ENCODE results near the gene RAD51B.

RAD51B gene

DNA sequence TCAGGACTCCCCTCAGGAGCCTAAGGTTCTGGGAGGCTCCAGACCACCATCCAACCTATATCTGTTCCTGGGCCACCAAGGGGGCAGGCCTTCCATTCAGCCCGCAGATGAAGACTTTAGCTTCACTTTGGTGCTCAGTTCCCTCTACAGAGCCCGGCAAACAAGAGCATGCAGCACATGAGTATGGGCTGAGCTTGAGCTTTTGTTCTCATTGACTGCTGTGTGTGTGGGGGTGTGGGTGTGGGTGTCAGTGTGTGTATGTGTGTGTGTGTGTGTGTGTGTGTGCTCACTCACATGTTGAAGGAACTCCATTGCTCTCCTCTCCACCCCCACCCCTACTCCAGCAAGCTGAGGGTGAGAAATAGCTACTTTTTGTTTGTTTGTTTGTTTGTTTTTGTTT is 754.1 kb downstream of the RAD51B start:
- no peak for FAIRE-seq

DNA sequence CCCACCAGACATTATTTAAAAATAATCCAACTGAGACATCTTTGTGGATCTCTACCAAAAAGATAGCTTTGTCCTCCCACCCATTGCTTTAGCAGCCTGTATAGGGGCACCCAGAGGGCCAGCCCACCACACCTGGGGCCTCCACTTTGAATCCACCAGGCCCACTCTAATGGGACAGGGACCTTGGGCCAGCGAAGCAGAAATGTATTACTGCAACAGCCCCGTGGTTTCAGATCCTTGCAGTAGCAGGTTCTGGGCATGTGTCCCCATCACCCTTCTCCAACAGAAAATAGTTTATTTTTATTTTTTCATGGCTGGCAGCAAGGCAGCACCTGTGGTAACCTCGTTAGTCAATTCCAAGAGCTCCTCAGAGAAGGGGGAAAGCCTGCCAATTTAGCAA is 754.9 kb downstream of the RAD51B start:
- DNase-seq (ENCODE audit: extremely low spot score, insufficient read length, low read depth) (no peak), FAIRE-seq (no peak)

More for the DNA sequence above, 754.1 kb downstream of the RAD51B start:
- DNase-seq (ENCODE audit: extremely low spot score, insufficient read length, low read depth) = no peak

DNA sequence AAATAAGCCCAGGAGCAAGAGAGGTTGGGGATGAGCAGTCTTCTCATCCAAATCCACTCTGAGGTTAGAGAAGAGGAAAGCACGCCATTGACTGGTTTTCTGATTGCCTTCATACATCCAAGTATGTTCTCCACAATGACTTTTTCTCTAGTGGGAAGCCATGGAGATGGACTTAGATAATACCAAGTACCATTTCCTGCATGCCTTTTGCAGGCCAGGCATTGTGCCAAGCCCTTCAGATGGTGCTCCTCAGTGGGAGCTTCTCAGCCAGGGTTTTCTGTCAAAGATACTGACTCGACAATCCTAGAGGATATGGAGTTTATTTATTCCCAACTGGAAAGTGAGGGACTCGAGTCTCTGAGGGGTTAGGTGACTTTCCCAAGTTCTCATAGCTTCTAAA is 755.3 kb downstream of the RAD51B start:
- FAIRE-seq = no peak
- DNase-seq (ENCODE audit: extremely low spot score, insufficient read length, low read depth) = no peak

DNA sequence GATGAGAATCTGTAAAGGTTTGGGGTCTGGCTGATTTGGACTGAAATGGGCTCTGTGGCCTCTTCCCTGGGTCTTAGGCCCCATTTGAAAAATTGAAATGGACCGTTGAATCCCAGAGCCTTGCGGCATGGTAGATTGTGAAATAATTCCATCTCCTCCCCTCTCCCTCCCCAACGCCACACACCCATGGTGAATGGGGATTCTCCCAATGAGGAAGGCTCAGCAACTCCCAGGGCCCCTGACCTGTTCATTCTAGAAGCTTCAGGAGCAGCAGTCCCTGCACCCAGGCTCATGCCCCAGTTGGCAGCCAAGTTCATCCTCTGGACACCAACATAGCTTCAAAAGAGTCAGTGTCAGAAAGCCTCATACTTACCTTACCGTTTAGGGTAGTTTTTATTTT is 755.8 kb downstream of the RAD51B start:
- no peak for DNase-seq (ENCODE audit: extremely low spot score, insufficient read length, low read depth)
- no peak for FAIRE-seq

DNA sequence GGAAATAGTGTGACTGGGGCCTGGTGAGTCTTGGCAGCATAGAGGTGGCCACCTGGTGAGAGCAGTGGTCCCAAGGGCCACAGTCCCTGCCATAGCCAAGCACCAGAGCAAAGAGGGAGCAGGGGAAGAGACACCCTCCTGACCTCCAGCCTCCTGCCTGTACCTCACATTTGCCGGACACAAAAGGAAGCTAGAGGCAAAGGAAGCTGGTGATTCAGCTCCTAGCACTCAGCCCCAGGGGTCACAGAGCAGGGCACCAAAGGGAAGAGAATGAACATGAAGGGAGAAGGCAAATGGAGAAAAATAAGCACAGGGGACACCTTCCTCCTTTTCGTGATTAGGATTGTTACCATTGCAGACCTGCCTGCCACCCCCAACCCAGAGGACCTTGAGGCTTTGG is 756.5 kb downstream of the RAD51B start:
- no peak for FAIRE-seq

DNA sequence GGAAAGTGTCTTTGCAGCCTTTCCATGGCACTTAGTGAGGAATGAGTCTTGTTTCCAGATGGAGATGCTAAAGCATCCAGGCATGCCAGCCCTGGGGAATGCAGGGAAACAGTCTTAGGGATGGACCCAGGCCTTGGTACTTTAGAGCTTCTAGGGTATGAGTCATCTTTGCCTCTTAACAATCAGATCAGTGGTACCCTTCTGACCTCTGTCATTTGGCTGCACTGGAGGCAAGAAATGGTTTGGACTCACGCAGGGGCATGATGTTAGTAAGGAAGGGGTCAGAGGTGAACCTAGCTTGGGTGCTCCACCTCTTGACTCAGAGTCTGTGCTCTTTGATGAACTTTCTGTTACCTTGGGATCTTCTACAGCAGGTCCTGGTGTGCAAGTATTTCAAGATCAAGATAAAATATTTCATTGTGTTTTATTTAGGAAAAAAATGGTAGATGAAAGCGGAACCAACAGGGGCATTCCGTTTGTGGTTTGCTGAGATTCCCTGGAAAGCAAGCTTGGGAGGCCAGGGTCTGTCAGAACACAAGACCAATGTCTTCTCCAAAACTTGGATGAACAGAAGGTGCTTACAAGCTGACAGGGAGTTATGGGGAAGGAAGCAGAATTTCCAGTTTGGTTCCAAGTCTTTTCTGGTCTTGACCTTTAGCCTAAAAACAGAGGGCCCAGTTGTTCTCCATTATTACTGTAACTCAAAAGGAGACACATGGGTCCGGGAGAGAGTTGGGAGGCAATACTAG is 757.1 kb downstream of the RAD51B start:
- no peak for DNase-seq (ENCODE audit: extremely low spot score, insufficient read length, low read depth)
- FAIRE-seq = no peak

More for the DNA sequence above, 756.5 kb downstream of the RAD51B start:
- DNase-seq (ENCODE audit: extremely low spot score, insufficient read length, low read depth) = no peak

DNA sequence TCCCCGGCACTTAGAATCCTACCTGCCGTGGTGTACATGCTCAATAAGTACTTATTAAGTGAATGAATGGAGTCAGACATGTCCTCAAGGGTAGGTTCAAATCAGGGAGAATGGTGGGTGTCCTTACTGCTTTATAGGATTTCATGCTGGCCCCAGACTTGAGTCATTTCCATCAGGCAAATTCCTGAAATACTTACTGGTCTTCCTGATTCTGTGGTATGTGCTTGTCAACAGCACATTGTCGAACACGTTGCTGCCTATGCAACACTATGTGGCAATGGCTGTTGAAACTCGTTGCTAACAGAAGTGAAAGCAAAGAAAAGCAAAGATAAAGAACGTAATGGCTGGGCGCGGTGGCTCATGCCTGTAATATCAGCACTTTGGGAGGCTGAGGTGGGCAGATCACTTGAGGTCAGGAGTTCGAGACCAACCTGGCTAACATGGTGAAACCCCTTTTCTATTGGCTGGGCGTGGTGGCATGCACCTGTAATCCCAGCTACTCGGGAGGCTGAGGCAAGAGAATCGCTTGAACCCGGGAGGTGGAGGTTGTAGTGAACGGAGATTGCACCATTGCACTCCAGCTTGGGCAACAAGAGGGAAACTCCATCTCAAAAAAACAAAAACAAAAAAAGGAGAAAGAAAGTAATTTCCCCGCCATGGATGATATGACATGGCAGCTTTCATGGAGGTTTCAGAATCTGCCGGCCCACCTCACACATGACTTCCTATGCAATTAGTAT is 758.4 kb downstream of the RAD51B start:
- no peak for FAIRE-seq
- no peak for DNase-seq (ENCODE audit: extremely low spot score, insufficient read length, low read depth)

DNA sequence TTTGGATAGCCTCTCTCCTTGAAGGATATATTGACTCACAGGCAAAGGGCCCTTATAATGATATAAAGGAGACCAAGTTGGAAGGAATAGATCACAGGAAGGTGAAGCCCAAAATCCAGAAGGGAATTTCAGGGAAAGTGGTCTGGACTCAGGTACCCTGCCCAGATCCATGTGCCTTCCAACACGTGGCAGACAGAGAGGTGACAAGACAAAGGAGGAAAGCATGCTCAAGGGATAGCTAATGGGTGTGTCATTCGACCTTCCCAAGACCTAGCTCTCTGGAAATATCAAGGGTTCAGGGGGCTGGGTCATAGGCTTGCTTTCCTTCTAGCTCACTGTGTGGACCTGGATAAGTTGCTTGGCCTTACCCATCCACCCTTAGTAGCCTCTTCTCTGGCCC is 759.0 kb downstream of the RAD51B start:
- DNase-seq (ENCODE audit: extremely low spot score, insufficient read length, low read depth) = no peak
- FAIRE-seq = no peak

DNA sequence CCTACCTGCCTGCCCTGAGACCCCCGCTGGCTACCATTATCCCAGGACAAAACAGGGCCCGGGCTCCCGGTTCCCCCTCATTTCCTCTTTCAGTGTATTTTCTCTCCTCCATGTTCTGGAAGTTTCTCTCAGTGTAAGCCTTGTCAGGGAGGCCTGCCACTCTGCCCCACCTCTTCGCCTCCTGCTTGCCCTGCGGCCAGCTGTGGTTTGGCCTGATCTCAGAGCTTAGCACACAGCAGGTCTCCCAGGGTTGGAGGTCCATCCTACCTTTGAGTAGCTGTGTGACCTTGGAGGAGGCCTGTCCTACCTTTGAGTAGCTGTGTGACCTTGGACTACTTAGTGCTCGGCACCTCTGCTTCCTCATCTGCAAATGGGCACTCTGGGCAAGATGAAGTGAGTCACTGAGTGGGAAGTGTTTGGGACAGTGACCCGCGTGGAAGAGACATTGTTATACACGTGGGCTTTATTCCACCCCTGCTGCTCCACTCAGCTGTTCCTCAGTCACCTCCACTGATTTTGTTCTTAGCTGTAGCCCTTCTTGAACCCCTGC is 760.6 kb downstream of the RAD51B start:
- no peak for FAIRE-seq

DNA sequence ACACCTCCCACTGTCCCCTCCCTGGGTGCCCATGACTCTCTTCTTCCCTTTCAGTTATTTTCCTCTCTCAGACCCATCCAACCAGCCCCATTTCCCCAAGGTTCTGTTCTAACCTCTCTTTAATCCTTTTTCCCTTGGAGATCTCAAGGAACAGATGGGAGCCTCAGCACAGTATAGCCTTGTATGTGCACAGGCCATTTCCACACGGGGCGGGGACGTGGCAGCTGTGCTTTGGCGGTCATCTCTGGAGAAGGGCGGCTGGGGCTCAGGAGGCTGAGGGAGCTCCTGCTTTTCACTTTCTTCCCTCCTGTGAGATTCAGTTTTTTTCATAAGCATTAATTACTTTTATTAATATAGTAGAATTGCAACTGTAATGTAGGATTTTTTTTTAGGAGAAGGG is 761.1 kb downstream of the RAD51B start:
- FAIRE-seq (no peak), DNase-seq (ENCODE audit: extremely low spot score, insufficient read length, low read depth) (no peak)

More for the DNA sequence above, 760.6 kb downstream of the RAD51B start:
- no peak for DNase-seq (ENCODE audit: extremely low spot score, insufficient read length, low read depth)

DNA sequence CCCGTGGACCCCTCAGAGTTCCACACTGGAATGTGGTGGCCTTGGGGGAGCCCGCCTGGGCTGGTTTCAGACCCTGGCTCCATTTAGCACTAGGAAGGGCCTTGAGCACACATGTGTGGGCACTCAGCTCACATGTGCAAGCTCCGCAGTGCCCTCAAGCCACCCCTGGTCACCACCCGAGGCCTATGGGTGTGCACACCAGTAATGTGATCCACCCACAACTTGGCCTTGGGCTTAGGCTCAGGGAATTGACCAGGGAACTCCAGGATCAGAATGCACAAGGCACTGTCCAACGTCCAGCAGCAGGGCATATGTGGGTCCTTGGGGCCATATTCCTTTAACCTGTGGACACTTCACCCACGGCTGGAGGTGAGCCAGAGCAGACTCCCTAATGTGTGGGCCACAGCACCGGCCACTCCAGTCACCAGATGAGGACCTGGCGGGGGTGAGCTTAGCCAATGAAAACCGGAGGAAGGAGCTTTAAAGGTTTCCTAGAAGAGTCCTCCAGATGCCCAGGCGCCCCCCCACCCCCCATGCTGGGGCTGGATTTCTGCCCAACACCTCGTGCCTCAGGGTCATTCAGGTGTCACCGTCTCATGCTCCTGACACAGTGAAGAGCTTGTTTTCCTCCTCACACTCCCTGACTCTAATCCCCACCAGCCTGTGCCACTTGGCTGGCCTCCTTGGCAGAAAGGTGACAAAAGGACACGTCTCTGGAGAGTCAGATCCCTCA is 764.1 kb downstream of the RAD51B start:
- FAIRE-seq = no peak

DNA sequence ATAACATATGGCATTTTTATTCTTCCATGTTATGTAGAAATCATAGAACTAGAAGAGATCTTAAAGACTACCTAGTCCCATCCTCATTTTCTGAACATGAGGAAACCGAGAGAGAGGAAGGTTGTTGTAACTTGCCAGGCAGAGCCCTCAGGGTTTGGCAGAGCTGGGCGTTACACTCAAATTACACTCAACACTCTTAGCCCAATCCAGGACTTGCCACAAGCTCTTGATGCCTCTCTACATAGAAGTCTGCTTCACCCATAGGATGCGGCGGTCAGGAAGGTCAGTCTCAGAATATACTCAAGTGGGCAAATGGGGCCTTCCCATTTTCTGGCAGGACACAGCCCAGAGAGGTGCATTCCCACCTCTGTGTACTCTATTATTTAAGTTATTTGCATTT is 765.2 kb downstream of the RAD51B start:
- DNase-seq (ENCODE audit: extremely low spot score, insufficient read length, low read depth) (no peak), FAIRE-seq (no peak)

More for the DNA sequence above, 764.1 kb downstream of the RAD51B start:
- no peak for DNase-seq (ENCODE audit: extremely low spot score, insufficient read length, low read depth)

DNA sequence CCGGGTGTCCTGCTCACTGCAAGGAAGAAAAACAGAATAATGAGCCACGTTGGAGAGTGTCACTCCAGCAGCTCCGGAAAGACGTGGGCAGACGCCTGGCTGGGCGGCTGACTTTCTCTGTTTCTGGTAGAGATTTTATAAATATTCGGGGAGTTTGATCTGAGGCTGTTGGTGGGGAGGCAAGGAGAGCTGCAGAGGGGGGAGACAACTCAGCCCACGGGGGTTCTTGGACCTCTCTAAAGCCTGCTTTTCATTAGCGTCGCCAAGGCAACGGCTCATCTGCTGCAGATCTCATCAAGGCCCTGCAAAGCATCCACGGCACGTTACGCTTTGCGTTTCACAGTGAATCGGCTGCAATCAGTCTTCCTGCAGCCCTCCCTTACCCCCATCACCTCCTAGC is 766.1 kb downstream of the RAD51B start:
- no peak for DNase-seq (ENCODE audit: extremely low spot score, insufficient read length, low read depth)

DNA sequence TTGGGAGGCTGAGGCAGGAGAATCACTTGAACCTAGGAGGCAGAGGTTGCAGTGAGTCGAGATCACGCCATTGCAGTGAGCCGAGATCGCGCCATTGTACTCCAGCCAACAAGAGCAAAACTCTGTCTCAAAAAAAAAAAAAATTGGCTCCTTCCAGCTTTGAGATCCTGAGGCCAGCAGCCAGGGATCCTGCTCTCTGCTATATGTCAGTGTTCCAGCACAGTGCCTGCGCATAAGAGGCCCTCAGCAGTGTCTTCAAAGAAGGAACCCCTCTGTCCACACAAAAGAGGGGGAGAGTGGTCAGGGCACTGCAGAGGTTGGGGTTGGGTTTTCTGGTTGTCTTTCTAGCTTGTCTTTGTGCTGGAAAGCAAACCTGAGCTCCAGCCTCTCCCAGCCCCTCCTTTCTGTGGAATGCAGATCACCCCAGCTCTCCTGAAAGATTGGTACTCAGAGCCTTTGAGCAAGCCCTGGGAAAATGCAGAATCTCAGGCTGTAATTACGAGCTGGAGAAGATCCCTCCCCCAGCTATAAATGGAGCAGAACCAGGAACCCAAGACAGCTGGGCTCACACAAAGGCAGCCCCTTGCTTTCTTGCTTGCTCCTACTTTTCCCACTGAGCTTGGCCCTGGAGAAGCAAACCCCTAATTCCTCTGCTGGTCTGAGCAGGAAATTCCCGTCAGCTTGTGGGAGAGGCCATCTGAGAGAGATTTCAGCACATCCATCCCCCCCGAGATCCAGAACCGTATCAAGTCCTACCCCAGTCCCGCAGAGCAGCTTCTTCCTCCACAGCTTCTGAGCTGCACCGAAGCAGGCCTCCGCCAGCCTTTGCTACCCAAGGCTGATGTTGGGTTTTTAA is 767.5 kb downstream of the RAD51B start:
- DNase-seq (ENCODE audit: extremely low spot score, insufficient read length, low read depth) (no peak), FAIRE-seq (no peak)

More for the DNA sequence above, 766.1 kb downstream of the RAD51B start:
- FAIRE-seq = no peak

DNA sequence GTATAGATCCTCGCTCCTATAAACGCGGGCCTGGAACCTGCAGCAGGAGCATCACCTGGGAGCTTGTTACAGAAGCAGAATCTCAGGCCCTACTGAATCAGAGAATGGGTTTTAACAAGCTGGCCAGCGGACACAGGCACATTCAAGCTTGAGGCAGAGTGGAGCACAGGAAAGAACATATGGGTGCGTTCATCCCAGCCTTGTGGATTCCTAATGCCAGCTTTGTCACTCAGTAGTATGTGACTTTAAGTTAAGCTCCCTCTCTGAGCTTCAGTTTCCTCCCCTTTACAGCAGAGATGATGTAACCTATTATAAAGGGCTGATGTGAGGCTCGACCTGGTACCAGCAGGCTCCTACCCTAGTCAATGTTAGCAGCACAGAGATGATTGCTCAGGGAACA is 768.4 kb downstream of the RAD51B start:
- FAIRE-seq (no peak), DNase-seq (ENCODE audit: extremely low spot score, insufficient read length, low read depth) (no peak)

DNA sequence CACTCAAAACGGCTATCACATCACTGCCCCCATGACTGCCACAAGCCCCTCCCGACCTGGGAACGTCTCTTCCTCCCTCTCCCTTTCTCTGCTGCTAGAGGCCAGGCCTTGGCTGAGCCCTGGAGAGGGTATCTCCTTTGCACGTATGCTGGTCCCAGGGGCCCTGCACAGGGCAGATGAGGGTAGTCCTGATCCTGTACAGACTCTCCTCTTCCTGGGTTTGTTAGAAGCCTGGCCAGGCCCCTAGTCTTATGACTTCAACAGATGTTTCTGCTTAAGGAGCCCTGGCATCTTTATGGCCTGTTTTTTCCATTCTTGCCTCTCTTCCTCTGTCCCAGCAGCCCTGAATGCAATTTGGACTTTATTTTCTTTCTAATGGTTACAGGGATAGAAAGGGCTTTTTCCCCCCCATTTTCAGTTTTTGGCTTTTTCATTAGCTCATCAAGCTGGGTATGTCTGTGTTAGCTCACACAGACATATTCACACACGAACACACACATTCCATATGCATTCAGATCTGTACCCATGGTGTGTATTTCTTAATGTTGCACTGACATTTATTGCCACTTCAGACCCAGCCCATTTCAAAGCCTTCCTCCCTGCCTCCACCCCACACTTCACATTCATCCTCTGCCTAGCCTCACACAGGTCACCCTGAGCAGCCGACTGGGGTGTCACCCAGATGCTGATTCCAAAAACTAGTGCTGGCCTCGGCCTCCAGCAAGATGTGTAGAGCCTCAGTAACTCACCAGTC is 770.0 kb downstream of the RAD51B start:
- FAIRE-seq (no peak), DNase-seq (ENCODE audit: extremely low spot score, insufficient read length, low read depth) (no peak)

DNA sequence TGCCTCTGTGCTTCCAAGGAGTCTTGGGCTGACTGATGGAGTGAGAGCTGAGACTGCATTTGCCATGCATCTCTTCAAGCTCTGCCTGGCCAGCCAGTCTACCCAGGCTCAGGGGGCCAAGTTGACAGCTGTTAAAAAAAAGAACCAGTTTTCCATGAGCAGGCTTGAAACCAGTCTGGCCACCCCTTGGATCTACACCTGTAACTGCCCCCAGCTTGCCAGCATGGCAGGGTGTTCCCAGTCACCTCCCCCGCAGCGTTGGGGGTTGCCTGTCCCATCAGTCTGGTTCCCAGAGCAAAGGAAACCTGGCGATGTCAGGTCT is 770.6 kb downstream of the RAD51B start:
- FAIRE-seq (no peak), DNase-seq (ENCODE audit: extremely low spot score, insufficient read length, low read depth) (no peak)

DNA sequence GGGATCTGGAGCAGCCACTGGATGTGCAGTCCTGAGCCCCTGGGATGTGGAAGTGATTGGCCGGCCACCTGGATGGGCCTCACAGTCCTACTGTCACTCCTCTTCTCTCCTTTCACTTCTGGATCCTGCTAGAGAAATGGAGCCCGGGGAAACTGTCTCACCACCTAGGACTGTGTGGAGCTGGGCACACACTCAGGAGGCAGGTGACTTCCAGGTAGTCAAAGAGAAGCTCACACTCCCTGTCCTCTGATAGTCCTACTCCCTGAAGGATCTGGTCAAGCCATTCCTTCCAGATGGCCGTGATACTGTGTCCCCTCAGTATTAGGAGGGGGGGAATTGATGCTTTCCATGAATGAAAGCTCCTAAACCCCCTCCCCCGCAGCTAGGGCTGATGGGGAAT is 772.2 kb downstream of the RAD51B start:
- DNase-seq (ENCODE audit: extremely low spot score, insufficient read length, low read depth) (no peak), FAIRE-seq (no peak)

DNA sequence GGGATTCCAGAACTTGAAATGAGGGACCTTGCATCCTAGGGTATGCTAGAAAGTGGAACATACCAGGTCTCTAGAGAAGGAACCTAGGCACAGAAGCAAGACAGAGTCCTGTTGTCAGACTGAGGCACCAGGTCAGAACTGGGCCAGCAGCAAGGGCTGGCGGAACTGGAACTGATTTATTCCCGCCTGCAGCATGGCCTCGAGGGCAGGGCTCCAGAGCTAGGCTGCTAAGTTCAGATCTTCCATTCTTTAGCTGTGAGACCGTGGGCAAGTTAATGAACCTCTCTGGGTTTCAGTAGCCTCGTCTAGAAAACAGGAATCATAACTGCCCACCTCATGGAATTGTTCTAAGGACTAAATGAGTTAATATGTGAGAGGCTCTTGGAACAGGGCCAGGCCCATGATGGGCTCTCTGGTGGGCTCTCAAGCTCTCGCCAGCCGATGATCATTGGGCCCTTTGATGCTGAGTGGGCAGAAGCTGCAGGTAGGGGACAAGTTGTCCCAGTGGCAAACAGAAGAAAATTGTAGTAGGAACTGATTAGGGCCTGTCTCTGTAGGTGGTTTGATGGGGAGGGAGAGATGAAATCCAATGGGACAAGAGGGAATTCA is 773.5 kb downstream of the RAD51B start:
- FAIRE-seq = no peak

More for the DNA sequence above, 773.5 kb downstream of the RAD51B start:
- no peak for DNase-seq (ENCODE audit: extremely low spot score, insufficient read length, low read depth)

Measured in GM18507 (cell line).